ENCODE measurements around the gene SIT1. TPM values are rescaled to one million over a fixed set of nuclear protein-coding genes. Genes with fewer than 3 reads are reported as not detected.

SIT1 gene

DNA sequence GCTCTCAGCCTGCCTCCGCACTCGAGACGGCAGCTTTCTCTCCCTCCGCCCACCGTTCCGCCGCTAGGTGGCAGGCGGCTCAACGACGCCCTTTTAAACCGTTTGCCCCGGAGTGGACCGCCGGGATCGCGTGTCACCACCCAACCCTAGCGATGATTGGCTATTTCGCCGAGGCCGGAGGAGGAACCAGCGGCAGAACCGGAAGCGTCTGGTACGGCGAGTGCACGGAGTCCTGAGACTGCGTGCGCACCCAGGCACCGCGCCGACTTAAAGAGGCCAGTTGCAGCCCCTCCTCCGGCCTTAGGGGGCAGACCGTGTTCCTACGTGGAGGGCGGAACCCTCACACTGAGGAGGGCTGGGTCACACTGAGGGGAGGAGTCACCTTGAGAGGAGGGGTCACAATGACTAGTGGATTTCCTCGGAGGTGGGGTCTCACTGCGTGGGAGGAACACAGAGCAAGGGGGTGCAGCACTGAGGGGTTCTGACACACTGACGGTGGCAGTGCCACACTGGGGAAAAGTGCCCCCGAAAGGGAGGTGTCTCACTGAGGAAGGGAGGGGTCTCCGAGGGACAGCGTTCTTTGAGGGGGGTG, 46.6 kb downstream of the SIT1 start:
- peak; percentile 99 to 100 for DNase-seq (ENCODE audit: low read depth in 1 of 2, low spot score in 1 of 2)
- peak overlapping the region; percentile 59 for H3K27ac ChIP-seq (replicated peaks)
- TF ChIP-seq, protein P1, sequence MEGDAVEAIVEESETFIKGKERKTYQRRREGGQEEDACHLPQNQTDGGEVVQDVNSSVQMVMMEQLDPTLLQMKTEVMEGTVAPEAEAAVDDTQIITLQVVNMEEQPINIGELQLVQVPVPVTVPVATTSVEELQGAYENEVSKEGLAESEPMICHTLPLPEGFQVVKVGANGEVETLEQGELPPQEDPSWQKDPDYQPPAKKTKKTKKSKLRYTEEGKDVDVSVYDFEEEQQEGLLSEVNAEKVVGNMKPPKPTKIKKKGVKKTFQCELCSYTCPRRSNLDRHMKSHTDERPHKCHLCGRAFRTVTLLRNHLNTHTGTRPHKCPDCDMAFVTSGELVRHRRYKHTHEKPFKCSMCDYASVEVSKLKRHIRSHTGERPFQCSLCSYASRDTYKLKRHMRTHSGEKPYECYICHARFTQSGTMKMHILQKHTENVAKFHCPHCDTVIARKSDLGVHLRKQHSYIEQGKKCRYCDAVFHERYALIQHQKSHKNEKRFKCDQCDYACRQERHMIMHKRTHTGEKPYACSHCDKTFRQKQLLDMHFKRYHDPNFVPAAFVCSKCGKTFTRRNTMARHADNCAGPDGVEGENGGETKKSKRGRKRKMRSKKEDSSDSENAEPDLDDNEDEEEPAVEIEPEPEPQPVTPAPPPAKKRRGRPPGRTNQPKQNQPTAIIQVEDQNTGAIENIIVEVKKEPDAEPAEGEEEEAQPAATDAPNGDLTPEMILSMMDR (IDR thresholded peaks at IDR 0.05; ENCODE audit: insufficient read depth, low read length) = peak; percentile 77
- TF ChIP-seq REST (IDR thresholded peaks at IDR 0.05; ENCODE audit: insufficient replicate concordance, low read depth) = no peak
- peak; percentile 71 for TF ChIP-seq GABPA (IDR thresholded peaks at IDR 0.05; ENCODE audit: low read depth)
- TF ChIP-seq SPI1 (IDR thresholded peaks at IDR 0.05; ENCODE audit: borderline replicate concordance, low read depth) = no peak
- TF ChIP-seq POLR2AphosphoS5 (IDR thresholded peaks at IDR 0.05; ENCODE audit: low read depth) = peak; percentile 86; the same call in 1 of the 2 replicates
- H3K27me3 ChIP-seq (ENCODE audit: insufficient read depth, poor library complexity, severe bottlenecking) = no peaks in the 10 kb centered on the region
- H3K4me3 ChIP-seq (replicated peaks; ENCODE audit: insufficient read depth, low read length) = peak overlapping the region; percentile 60

DNA sequence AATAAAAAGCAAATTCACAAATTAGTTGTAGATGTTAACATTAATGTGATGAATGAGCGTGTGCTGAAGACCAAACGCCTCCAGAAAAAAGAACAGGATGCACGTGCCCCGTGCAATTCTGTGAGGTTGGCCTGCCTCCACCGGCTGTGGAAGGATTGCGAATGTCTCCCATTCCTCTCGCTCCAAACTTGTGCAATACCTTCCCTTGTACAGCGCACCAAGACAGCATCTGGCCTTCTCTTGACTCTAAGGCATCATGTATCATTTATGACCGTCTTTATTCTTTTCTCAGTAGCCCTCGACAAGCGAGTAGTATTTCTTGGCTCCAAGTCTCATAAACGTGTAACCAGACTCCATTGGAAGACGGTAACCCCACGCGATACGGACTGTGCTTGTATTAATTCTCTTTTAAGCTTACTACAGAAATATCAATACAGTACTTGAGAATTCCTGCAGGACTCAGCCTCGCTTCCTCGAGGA, 47.2 kb downstream of the SIT1 start:
- Histone ChIP-seq H3K27ac (replicated peaks) (peak overlapping the region; percentile 59), H3K27me3 (ENCODE audit: insufficient read depth, poor library complexity, severe bottlenecking) (no peaks in the 10 kb centered on the region), H3K4me3 (replicated peaks; ENCODE audit: insufficient read depth, low read length) (0 out of 2 replicates have a peak overlapping the region, but pooled peaks have one; percentile 23)
- peak; percentile 59 to 60 for DNase-seq (ENCODE audit: low read depth in 1 of 2, low spot score in 1 of 2)
- TF ChIP-seq SPI1 (IDR thresholded peaks at IDR 0.05; ENCODE audit: borderline replicate concordance, low read depth) (no peak), GABPA (IDR thresholded peaks at IDR 0.05; ENCODE audit: low read depth) (no peak), REST (IDR thresholded peaks at IDR 0.05; ENCODE audit: insufficient replicate concordance, low read depth) (peak; percentile 21)

- Histone ChIP-seq H3K27me3 (ENCODE audit: insufficient read depth, poor library complexity, severe bottlenecking) (no peaks in the 10 kb centered on the region), H3K27ac (replicated peaks) (no peak overlapping the region), H3K4me3 (replicated peaks; ENCODE audit: insufficient read depth, low read length) (no peak overlapping the region)
- TF ChIP-seq SPI1 (IDR thresholded peaks at IDR 0.05; ENCODE audit: borderline replicate concordance, low read depth) (peak; percentile 91), GABPA (IDR thresholded peaks at IDR 0.05; ENCODE audit: low read depth) (no peak)
- peak in 1 of 2 experiments; percentile 57 for DNase-seq (ENCODE audit: low read depth in 1 of 2, low spot score in 1 of 2)
Observed at GRCh38 chr9:35599763-35600604, 50.7 kb downstream of the SIT1 start.

Small RNA genes within 50 kb of the gene (microRNA-seq; reads per million reads assigned to microRNA genes)
- not detected for gene MIR4667
